Activated T-cell treated with anti-CD3 and anti-CD28 coated beads, Interleukin-2, amount 50 U/mL, for 72 hours (primary cell): ENCODE results near the gene NLN. TPM values are rescaled to one million over a fixed set of nuclear protein-coding genes. Genes with fewer than 3 reads are reported as not detected.
"Not testable (repeated sequence)": the region's sequence is repeated elsewhere in the genome, so short reads cannot be mapped to it uniquely, and the experiment has no call there.

ENCODE experiments used
- ATAC-seq, 2 donors: fragments of 150-1000 bp; cut with Tn5 transposase; replicated peaks in 1 of 2; 2 replicates each; pipeline ENCODE4 v1.10.0; 2021; ENCODE audit warnings: moderate library complexity in 2 of 2, mild to moderate bottlenecking in 1 of 2
- DNase-seq, 2 donors: peaks; one replicate each; pipeline ENCODE4 v3.0.0; 2021 to 2022; ENCODE audit warnings: mixed read lengths in 1 of 2
- H3K27ac Mint-ChIP-seq: one replicate; pipeline ENCODE4 v1.8.0; 2022; ENCODE audit warnings: mild to moderate bottlenecking, moderate library complexity, mixed read lengths
- H3K27me3 Mint-ChIP-seq: one replicate; pipeline ENCODE4 v1.8.0; 2022; ENCODE audit warnings: low read depth, mixed read lengths
- H3K36me3 Mint-ChIP-seq, 2 donors: one replicate each; pipeline ENCODE4 v1.8.0; 2022; ENCODE audit warnings: mixed read lengths in 2 of 2, mild to moderate bottlenecking in 1 of 2; ENCODE audit not compliant: insufficient read depth in 2 of 2
- H3K4me1 Mint-ChIP-seq: one replicate; pipeline ENCODE4 v1.8.0; 2022; ENCODE audit warnings: low read depth, mixed read lengths
- H3K4me3 Mint-ChIP-seq, 2 donors: one replicate each; pipeline ENCODE4 v1.8.0; 2022; ENCODE audit warnings: mild to moderate bottlenecking in 2 of 2, mixed read lengths in 2 of 2, moderate library complexity in 2 of 2
- H3K9me3 Mint-ChIP-seq, 2 donors: one replicate each; pipeline ENCODE4 v1.8.0; 2022; ENCODE audit warnings: mixed read lengths in 2 of 2
- total RNA-seq, 2 donors: library from RNA; stranded (reverse); gene quantifications; one replicate each; pipeline ENCODE4 v1.2.3, GENCODE V29; 2022

The NLN gene
- total RNA-seq, result 10 to 100 TPM in 1 of 2 donors, 1 to 10 TPM in 1; 7.3 to 17.0 TPM

GRCh38 chr5:65721720-65722574 is at the start of gene NLN, which contains the start of gene SGTB:
Gene NLN (plus strand): TSS chr5:65722205. CDS start chr5:65722374, 169 bp downstream.
Gene SGTB (minus strand): TSS chr5:65722109. CDS start chr5:65720807, 1,302 bp downstream.
- Mint-ChIP-seq H3K27ac (peak within 1 kb of the TSS; percentile 97), H3K4me3 (peak within 1 kb of the TSS; percentile 92 to 97), H3K36me3 (peaks cover 6% of the 10 kb centered on the region in 2 donors), H3K27me3 (no peaks in the 10 kb centered on the region), H3K9me3 (no peaks in the 10 kb centered on the region), H3K4me1 (peaks cover 27% of the 10 kb centered on the region)
- ATAC-seq (peak; percentile 96 to 98), DNase-seq (peak; percentile 86 to 93)

DNA sequence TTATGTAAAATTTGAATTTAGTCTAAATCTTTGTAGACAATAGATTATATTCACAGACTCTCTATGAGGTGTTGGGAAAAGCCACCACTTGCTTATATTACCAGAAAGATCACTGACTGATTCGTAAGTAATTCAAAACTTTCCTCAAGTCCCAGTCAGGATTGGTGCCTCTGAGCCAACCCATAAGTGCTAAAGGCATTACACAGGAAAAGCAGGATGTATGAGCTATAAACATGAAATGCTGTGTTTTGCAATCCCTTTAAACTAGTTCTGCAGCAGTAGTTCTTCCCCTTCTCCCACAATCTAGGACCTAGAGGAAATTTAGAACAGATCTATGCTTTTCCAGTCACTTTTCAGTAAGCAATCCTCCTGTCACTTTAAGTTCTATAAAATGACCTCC is 49.2 kb upstream of the NLN start:
- Mint-ChIP-seq H3K4me1 (peaks cover 19% of the 10 kb centered on the region), H3K4me3 (no peak overlapping the region), H3K36me3 (peaks cover 6 to 19% of the 10 kb centered on the region in 2 donors), H3K27me3 (no peaks in the 10 kb centered on the region), H3K9me3 (no peaks in the 10 kb centered on the region), H3K27ac (peak overlapping the region; percentile 2)
- DNase-seq (no peak), ATAC-seq (no peak)

GRCh38 chr5:65674749-65675148 is 47.3 kb upstream of the NLN start:
- no peaks in the 10 kb centered on the region for H3K9me3 Mint-ChIP-seq

DNA sequence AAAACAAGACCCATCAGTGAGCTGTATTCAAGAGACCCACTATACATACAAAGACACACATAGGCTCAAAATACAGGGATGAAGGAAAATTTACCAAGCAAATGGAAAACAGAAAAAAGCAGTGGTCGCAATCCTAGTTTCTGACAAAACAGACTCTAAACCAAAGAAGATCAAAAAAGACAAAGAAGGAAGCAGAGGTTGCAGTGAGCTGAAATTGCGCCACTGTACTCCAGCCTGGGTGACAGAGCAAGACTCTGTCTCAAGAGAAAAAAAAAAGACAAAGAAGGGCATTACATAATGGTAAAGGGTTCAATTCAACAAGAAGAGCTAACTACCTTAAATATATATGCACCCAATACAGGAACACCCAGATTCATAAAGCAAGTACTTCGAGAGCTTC is 45.9 kb upstream of the NLN start:
- not testable (repeated sequence) for DNase-seq, H3K9me3 Mint-ChIP-seq, ATAC-seq, H3K4me3 Mint-ChIP-seq, H3K27me3 Mint-ChIP-seq
- Mint-ChIP-seq H3K4me1 (peaks cover 25% of the 10 kb centered on the region), H3K36me3 (peaks cover 8 to 21% of the 10 kb centered on the region in 2 donors), H3K27ac (peak overlapping the region; percentile 64)

More at GRCh38 chr5:65674749-65675148, 47.3 kb upstream of the NLN start:
- Mint-ChIP-seq H3K4me1 (peaks cover 25% of the 10 kb centered on the region), H3K4me3 (no peak overlapping the region), H3K27ac (peak overlapping the region; percentile 76), H3K27me3 (no peaks in the 10 kb centered on the region), H3K36me3 (peaks cover 6 to 21% of the 10 kb centered on the region in 2 donors)
- DNase-seq (no peak), ATAC-seq (no peak)

GRCh38 chr5:65682148-65682547 is 39.9 kb upstream of the NLN start:
- Mint-ChIP-seq H3K4me3 (no peak overlapping the region), H3K27me3 (no peaks in the 10 kb centered on the region), H3K27ac (no peak overlapping the region), H3K4me1 (peaks cover 15% of the 10 kb centered on the region), H3K9me3 (no peaks in the 10 kb centered on the region), H3K36me3 (peaks cover 11 to 24% of the 10 kb centered on the region in 2 donors)
- no peak for ATAC-seq
- no peak for DNase-seq

GRCh38 chr5:65693121-65693520 is 28.9 kb upstream of the NLN start:
- Mint-ChIP-seq H3K27me3 (no peaks in the 10 kb centered on the region), H3K4me1 (peaks cover 4% of the 10 kb centered on the region), H3K27ac (no peak overlapping the region), H3K9me3 (no peaks in the 10 kb centered on the region), H3K4me3 (no peak overlapping the region), H3K36me3 (peaks cover 4 to 8% of the 10 kb centered on the region in 2 donors)
- no peak for DNase-seq
- no peak for ATAC-seq

GRCh38 chr5:65695162-65695755 is 26.7 kb upstream of the NLN start:
- H3K4me3 Mint-ChIP-seq, result no peak overlapping the region
- peaks cover 13 to 17% of the 10 kb centered on the region in 2 donors for H3K36me3 Mint-ChIP-seq
- DNase-seq, result no peak
- peaks cover 4% of the 10 kb centered on the region for H3K4me1 Mint-ChIP-seq
- no peak overlapping the region for H3K27ac Mint-ChIP-seq
- H3K9me3 Mint-ChIP-seq, result no peaks in the 10 kb centered on the region
- H3K27me3 Mint-ChIP-seq, result no peaks in the 10 kb centered on the region
- no peak for ATAC-seq

DNA sequence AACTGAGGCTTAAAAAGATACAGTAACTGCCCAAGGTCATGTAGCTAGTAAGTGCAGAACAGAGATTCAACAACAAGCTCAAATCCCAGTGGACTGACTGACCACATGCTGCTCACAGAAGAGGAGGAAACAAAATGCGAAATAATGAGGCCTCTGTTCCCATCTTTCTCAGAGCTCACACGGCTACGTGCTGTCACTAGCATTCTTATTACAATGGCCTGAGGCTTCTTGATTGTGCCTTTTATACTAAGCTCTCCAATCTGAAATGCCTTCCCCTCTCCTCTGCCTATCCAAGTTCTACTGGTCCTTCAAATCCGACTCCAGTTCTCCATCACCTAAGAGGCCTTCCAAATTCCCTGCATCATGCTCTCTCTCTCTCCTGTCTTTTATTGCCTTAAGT is 26.1 kb upstream of the NLN start:
- Mint-ChIP-seq H3K4me3 (no peak overlapping the region), H3K9me3 (no peaks in the 10 kb centered on the region), H3K4me1 (peaks cover 4% of the 10 kb centered on the region)

DNA sequence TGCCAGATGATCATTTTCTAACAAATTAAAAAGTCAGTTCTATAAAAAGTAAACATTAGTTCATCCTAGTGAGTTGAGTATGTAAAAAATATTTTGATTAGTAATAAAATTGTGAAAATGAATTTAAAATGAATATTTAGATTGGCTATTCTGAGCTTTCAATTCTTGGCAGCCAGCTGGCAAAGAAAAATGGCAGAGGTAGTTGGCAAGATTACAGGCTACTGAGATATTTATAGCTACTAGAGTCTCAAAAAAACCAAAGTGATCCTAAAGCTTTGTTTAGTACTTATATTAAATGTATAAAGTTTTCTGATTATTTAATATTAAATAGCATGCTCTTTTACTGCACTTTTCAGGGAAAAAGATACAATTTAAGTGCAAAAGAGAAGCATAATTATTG is 25.1 kb upstream of the NLN start:
- peaks cover 4% of the 10 kb centered on the region for H3K4me1 Mint-ChIP-seq
- no peak for ATAC-seq
- peaks cover 10 to 17% of the 10 kb centered on the region in 2 donors for H3K36me3 Mint-ChIP-seq
- H3K9me3 Mint-ChIP-seq, result no peaks in the 10 kb centered on the region
- H3K27me3 Mint-ChIP-seq, result no peaks in the 10 kb centered on the region
- no peak overlapping the region for H3K4me3 Mint-ChIP-seq
- H3K27ac Mint-ChIP-seq, result no peak overlapping the region
- no peak for DNase-seq

More for the DNA sequence above, 26.1 kb upstream of the NLN start:
- no peak overlapping the region for H3K27ac Mint-ChIP-seq
- H3K36me3 Mint-ChIP-seq, result peaks cover 11 to 15% of the 10 kb centered on the region in 2 donors
- DNase-seq, result no peak
- H3K27me3 Mint-ChIP-seq, result no peaks in the 10 kb centered on the region
- no peak for ATAC-seq

GRCh38 chr5:65699338-65699737 is 22.7 kb upstream of the NLN start:
- H3K9me3 Mint-ChIP-seq, result no peaks in the 10 kb centered on the region
- no peaks in the 10 kb centered on the region for H3K27me3 Mint-ChIP-seq
- no peak overlapping the region for H3K27ac Mint-ChIP-seq
- no peaks in the 10 kb centered on the region for H3K4me1 Mint-ChIP-seq
- H3K36me3 Mint-ChIP-seq, result peaks cover 10 to 19% of the 10 kb centered on the region in 2 donors
- H3K4me3 Mint-ChIP-seq, result no peak overlapping the region
- ATAC-seq (no peak), DNase-seq (no peak)

DNA sequence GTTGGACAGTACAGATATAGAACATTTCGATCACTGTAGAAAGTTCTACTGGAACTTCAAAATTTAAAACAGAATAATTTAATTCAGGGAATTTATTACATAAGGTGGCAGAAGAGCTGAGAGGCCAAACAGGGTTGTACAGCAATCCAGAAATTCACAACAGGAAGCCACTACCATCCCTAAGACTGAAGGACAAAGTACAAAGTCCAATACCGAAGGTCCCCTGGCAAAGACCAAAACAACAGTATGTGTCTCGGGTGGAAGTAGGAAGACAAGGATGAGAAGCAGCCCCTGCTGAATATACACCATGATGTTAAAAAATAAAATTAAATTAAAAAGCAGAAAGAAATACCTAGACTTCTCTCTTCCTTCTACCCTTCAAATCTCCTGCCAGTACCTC is 20.0 kb upstream of the NLN start:
- Mint-ChIP-seq H3K36me3 (peaks cover 11 to 19% of the 10 kb centered on the region in 2 donors), H3K4me3 (no peak overlapping the region), H3K27me3 (no peaks in the 10 kb centered on the region), H3K4me1 (no peaks in the 10 kb centered on the region), H3K27ac (no peak overlapping the region), H3K9me3 (no peaks in the 10 kb centered on the region)
- no peak for ATAC-seq
- DNase-seq, result no peak

GRCh38 chr5:65704621-65705239 is 17.3 kb upstream of the NLN start:
- Mint-ChIP-seq H3K4me1 (no peaks in the 10 kb centered on the region), H3K9me3 (no peaks in the 10 kb centered on the region), H3K4me3 (no peak overlapping the region), H3K27me3 (no peaks in the 10 kb centered on the region), H3K36me3 (peaks cover 3 to 15% of the 10 kb centered on the region in 2 donors), H3K27ac (no peak overlapping the region)
- ATAC-seq, result no peak
- DNase-seq, result no peak

DNA sequence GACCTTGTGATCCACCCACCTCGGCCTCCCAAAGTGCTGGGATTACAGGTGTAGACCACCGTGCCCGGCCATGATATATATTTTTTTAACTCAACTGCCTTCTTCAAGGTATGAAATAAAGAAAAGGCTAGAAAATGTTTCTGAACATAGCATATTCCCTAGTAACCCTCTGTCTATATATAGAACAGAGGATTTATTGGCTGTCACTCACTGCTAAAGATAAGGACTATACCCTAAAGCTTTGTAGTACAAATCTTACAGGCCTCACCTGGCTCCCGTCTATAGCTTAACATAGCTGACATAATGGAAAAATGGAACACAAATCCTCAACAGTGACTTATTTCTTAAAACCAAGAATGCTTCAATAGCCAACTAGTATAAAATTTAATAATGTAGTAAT is 14.3 kb upstream of the NLN start:
- Mint-ChIP-seq H3K27me3 (no peaks in the 10 kb centered on the region), H3K9me3 (no peaks in the 10 kb centered on the region), H3K36me3 (peaks cover 2 to 8% of the 10 kb centered on the region in 2 donors), H3K4me3 (no peak overlapping the region), H3K27ac (no peak overlapping the region), H3K4me1 (no peaks in the 10 kb centered on the region)
- DNase-seq (no peak), ATAC-seq (no peak)
